GM12872 (cell line): ENCODE measurements around the gene TXLNA.

Experiments used
- TF ChIP-seq, protein P1 (sequence below): IDR thresholded peaks from 3 replicates; pipeline ENCODE4 v1.5.1; 2011; ENCODE audit warnings: low read depth, mild to moderate bottlenecking, low read length, moderate library complexity; ENCODE audit not compliant: insufficient read depth

Gene TXLNA

DNA sequence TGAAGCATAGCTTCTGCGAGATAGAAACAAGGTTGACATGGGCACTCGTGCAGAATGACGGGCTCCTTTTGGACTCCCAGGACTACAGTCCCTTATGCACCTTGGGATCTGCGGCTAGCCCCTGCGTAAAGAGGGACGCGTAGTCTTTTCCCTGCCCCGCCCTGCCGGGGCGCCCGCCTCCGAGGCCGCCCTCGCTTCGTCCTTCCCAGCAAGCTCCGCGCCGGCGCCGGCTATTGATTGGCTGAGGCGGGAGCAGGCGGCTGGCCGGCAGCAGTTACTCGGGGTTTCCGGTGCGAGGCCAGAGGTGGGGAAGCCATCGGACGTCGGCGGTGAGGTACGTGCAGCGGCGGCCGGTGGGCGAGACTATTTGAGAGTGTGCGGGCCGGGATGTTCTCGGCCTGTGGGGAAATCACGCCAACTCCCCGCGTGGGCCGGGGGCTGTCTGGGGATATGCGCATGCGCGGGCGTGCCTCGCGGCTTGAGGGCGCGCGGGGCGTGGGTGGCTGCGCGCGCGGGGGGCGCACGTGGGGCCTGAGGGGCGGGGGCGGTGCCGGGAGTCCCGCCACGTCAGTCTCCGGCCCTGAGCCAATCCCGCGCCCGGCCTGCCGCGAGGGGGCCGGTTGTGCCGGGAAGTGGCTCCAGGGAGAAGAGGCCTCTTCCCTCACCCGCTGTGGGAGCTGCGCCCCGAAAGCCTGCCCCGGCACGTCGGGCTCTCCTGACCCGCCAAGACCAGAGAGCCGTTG lies at the start of gene TXLNA:
TXLNA (plus strand) TSS at position 233 of the 743 bp plus-strand sequence. CDS start 671 bp downstream, outside the sequence.
- TF ChIP-seq, protein P1, sequence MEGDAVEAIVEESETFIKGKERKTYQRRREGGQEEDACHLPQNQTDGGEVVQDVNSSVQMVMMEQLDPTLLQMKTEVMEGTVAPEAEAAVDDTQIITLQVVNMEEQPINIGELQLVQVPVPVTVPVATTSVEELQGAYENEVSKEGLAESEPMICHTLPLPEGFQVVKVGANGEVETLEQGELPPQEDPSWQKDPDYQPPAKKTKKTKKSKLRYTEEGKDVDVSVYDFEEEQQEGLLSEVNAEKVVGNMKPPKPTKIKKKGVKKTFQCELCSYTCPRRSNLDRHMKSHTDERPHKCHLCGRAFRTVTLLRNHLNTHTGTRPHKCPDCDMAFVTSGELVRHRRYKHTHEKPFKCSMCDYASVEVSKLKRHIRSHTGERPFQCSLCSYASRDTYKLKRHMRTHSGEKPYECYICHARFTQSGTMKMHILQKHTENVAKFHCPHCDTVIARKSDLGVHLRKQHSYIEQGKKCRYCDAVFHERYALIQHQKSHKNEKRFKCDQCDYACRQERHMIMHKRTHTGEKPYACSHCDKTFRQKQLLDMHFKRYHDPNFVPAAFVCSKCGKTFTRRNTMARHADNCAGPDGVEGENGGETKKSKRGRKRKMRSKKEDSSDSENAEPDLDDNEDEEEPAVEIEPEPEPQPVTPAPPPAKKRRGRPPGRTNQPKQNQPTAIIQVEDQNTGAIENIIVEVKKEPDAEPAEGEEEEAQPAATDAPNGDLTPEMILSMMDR, result 0 out of 3 replicates have a peak, but pooled peaks have one; percentile 8

DNA sequence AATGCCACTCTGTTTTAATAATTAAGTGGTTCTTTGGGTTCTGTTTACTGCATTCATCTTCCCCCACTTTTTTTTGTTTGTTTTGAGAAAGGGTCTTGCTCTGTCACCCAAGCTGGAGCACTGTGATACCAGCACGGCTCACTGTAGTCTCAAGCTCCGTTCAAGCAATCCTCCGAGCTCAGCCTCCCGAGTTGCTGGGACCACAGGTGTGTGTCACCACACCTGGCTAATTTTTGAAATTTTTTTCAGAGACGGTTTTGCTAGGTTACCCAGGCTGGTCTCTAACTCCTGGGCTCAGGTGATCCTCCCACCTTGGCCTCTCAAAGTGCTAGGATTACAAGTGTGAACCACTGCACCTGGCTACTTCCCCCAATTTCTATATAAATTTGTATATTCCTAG lies 42.4 kb upstream of the TXLNA start:
- TF ChIP-seq, protein P1, result no peak

DNA sequence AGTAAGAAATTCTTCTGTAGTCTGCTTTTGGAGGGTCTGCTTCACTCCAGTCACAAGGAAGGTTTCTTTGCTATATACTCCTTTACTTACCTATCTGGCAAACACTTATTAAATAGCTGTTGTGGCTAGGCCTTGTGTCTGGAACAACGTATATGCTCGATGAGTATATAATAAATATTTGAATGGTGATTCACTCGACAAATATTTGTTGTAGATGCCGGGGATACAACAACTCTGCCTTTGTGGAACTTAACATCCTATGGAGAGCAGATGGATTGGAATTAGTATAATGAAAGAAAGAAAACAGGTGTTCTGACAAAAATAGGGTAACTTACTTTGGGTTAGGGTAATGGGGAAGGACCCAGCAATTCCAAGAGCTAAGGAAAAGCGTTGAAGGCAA lies 40.5 kb upstream of the TXLNA start:
- TF ChIP-seq, protein P1, result no peak

DNA sequence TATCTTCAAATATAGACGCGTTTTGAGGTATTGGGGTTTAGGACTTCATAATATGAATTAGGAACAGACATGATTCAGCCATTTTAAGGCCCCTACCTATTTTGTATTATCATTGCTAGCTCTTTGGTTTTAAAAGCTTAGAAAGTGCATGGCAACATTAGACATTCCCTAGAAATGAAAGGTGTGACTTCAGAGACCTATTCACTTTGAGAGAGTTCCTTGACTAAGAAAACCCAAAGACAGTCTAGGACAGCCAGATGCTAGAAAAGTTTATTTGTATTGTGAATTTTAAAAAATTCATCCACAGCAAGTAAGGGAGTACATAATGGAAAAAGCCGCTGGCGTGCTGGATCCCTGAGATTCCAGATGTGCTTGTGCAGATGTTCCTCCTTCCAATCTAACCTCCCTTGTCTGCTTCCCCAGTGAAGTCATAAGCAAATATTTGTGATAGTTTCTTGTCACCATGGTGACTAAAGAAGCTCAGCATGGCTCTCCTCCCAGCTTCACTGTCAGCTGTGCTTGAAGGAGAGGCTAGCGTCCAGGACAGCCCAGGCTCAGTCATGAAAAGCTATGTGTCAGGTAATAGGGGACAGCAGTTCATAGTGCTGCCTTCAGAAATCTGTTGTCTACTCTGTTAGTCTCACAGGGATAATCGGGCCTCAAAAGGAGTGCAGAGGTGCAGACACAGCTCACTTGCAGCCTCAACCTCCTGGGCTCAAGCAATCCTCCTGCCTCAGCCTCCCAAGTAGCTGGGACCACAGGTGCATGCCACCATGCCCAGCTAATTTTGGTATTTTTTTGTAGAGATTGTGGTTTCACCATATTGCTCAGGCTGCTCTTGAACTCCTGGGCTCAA lies 36.8 kb upstream of the TXLNA start:
- TF ChIP-seq, protein P1, result no peak

DNA sequence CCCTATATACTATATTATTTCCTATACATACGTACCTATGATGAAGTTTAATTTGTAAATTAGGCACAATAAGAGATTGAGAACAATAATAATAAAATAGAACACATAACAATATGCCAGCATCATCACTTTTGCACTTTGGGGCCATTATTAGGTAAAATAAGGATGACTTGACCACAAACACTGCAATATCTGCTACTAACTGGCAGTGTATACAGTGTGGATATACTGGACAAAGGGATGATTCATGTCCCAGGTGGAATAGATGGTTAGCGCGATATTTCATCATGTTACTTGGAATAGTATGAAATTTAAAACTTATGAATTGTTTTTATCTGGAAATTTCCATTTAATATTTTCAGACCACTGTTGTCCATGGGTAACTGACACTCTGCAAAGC lies 35.4 kb upstream of the TXLNA start:
- TF ChIP-seq, protein P1, result no peak

DNA sequence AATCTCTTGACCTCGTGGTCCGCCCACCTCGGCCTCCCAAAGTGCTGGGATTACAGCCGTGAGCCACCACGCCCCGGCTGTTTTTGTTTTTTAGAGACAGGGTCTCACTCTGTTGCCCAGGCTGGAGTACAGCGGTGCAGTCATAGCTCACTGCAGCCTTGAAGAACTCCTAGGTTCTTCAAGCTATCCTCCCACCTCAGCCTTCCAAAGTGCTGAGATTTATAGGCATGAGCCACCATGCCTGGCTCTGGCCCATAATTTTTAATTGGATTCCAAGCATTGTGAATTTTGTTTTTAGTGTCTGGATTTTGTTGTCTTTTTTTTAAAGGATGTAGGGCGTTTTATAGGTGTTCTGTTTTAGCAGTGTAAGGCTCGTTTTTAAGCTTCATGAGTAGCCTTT lies 28.6 kb upstream of the TXLNA start:
- TF ChIP-seq, protein P1, result no peak

DNA sequence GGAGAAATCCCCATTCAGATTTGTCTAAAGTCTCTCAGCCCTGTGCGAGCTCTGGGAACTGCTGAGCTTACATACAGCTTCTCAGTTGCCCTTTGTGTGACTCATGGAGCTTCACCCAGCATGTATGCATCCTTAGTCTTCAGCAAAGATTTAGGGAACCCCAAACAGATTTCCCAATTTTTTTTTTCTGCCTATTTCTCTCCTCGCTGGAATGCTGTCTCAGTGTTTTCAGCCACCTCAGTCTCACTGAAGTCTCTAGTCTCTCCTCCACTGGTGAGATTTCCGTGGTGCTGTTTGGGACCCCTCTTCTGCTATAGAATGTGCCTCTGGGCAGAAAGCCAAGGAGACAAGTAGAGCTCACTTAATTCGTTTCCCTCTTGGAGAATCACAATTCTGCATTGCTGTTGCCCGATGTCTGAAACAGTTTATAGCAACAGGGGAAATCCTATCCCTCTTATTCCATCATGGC lies 28.1 kb upstream of the TXLNA start:
- TF ChIP-seq, protein P1, result no peak
